GM18909 (cell line): ENCODE measurements around the gene DKK3.

Source experiments
- ATAC-seq: cut with Tn5 transposase; IDR thresholded peaks from one replicate; pipeline ENCODE4 v1.9.1; 2021; ENCODE audit warnings: mild to moderate bottlenecking; ENCODE audit not compliant: unreplicated experiment, poor library complexity

The DKK3 gene

GRCh38 chr11:11952036-11952435, 56.4 kb downstream of the DKK3 start:
- ATAC-seq, result no peak

DNA sequence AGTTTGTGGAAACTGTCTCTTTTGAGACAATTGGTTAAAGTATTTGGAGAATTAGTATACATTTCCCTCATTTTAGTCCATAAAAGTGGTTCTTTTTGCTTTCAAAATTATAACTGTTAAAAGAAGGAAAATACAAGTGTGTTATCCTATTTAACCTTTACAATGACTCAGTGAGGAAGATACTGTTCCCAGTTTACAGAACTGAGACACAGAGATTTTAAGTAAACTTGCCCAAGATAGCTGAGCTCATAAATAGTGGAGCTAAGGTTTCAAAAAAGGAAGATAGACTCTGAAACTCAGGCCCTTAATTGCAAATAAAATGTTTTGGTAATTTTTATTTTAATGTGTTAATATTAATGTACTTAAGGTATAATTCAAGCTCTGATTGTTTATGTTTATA, 58.9 kb downstream of the DKK3 start:
- no peak for ATAC-seq

GRCh38 chr11:11948242-11948947, 60.0 kb downstream of the DKK3 start:
- ATAC-seq, result no peak

DNA sequence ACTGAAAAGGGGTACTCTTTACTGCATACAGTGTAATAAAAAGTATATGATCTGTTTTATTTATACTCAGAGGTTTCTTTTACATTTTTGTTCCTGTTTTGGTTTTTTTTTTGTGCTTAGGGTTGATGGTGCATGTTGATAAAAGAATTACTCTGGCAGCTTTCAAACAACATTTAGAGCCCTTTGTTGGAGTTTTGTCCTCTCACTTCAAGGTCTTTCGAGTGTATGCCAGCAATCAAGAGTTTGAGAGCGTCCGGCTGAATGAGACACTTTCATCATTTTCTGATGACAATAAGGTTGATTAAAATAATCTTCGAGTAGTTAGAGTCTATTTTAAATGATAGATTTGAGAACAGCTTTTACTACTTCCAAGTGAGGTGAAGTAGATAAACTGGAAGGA, 60.6 kb downstream of the DKK3 start:
- no peak for ATAC-seq

DNA sequence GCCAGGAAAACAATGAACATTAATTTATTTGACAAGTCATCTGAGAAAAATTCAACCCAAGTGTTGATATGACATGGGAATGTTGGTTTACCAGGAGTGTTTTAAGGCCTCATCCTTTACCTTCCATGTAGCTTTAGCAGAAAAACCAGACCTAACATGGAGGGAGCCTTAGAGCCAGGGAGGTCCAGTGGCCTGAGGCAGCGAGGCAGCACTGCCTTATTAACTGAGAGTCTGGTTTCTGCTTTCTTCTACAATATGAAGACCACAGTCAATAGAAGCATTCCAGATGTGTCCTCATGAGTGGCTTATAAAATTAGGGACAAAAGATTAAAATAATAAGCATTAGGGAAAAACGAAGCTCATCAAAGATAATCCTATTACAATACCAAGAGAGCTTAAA, 61.5 kb downstream of the DKK3 start:
- no peak for ATAC-seq

DNA sequence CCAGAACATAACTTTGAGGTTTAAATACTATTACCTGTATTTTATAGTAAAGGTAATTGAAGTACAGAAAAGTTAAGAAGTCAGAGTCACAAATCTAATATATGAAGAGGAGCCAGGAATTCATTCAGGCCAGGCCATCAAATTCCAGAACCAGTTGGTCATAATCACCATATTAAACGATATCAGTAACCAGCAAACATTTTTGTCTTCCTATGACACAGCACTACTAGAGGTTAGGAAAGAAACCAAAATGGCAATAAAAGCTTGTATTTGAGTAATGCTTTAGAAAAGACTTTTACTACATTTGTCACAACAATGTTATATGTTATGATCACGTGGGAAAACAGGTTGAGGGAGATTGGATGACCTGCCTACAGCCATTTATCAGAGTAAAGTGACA, 62.2 kb downstream of the DKK3 start:
- no peak for ATAC-seq

GRCh38 chr11:11944444-11944843, 64.0 kb downstream of the DKK3 start:
- ATAC-seq, result no peak

DNA sequence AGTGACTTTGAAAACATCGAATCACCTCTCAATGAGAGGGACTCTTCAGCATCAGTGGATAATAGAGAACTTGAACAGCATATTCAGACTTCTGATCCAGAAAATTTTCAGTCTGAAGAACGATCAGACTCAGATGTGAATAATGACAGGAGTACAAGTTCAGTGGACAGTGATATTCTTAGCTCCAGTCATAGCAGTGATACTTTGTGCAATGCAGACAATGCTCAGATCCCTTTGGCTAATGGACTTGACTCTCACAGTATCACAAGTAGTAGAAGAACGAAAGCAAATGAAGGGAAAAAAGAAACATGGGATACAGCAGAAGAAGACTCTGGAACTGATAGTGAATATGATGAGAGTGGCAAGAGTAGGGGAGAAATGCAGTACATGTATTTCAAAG, 65.8 kb downstream of the DKK3 start:
- ATAC-seq, result no peak

DNA sequence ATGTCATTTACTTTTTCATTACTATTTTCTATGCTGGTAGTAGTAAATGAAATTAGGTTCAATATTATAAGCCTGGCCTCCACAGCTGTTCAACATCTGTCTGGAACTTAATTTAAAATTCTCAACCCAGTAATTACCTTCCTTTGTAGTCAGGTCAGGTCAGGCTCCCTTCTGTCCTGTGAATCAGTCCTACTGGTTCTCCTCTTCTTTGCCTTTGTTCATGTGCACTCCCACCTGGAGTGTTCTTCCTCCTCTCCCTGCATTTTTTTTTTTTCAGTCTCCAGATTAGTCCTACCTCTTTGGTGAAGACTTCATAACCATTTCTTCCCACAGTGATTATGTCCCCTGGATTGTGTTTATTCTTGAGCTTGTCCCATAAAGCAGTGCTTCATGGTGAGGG, 67.9 kb downstream of the DKK3 start:
- no peak for ATAC-seq

- ATAC-seq, result no peak
These were observed 70.5 kb downstream of the DKK3 start for GRCh38 chr11:11937957-11938356.

GRCh38 chr11:11937433-11937832, 71.0 kb downstream of the DKK3 start:
- no peak for ATAC-seq

DNA sequence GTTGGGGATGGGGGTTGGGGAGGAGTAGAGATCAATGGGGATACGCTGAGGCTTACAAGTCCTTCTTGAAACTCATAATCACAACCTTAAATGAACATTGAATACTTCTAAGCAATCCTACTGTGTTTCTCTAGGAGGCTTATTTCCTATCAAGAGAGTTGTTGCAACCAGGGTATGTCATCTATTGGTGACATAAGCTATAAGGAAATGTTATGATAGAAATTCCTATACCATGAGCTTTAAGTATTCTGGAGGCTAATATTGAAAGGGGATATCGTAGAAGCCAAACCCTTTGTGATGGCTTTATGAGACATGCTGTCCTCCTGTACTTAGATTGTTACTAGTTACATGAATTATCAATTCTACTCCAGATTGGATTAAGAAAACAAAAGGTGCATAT, 72.9 kb downstream of the DKK3 start:
- ATAC-seq, result no peak

GRCh38 chr11:11931461-11932055, 76.9 kb downstream of the DKK3 start:
- no peak for ATAC-seq

- ATAC-seq, result no peak
These were observed 78.5 kb downstream of the DKK3 start for GRCh38 chr11:11929920-11930319.

- no peak for ATAC-seq
These were observed 84.6 kb downstream of the DKK3 start for GRCh38 chr11:11923828-11924227.

- ATAC-seq, result no peak
These were observed 91.4 kb downstream of the DKK3 start for GRCh38 chr11:11916981-11917399.

GRCh38 chr11:11915625-11916024, 92.8 kb downstream of the DKK3 start:
- ATAC-seq, result no peak

DNA sequence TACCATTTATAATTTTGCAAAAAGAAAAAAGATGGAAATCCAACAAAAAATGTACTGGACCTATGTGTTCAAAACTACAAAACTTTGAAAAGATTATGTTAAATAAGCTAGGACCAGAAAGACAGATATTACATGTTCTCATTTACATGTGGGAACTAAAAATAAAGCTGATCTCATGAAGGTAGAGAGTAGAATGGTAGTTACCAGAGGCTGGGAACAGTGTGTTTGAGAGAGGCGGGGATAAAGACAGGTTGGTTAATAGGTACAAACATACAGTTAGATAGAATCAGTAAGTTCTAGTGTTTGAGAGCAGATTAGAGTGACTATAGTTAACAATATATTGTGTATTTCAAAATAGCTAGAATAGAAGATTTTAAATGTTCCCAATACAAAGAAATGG, 95.0 kb downstream of the DKK3 start:
- no peak for ATAC-seq
